Activated naive CD4-positive, alpha-beta T cell treated with Interleukin-2 at 50 U/mL for 16 hours (primary cell): Measurements from ENCODE around the gene GNMT.
"Not testable (repeated sequence)": the region's sequence is repeated elsewhere in the genome, so short reads cannot be mapped to it uniquely, and the experiment has no call there.

ENCODE experiments used
- DNase-seq: peaks from one replicate; pipeline ENCODE4 v3.0.0-alpha.2; 2020

Gene GNMT

DNA sequence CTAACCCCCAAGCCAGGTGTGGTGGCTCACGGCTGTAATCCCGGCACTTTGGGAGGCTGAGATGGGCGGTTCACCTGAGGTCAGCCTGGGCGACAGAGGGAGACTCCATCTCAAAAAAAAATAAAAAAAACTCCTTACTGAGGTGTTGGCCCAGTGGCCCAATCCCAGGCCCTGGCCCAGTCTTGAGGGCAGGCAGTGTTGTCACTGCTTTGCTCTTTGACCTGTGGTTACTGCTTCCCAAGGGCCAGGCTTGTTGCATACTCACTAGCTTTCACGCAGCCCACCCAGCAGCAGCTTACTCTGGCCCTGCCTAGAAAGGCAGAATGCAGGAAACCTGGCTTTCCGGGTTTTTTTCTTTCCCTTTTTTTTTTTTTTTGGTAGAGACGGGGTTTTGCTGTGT lies 18.1 kb upstream of the GNMT start:
- DNase-seq, result no peak

DNA sequence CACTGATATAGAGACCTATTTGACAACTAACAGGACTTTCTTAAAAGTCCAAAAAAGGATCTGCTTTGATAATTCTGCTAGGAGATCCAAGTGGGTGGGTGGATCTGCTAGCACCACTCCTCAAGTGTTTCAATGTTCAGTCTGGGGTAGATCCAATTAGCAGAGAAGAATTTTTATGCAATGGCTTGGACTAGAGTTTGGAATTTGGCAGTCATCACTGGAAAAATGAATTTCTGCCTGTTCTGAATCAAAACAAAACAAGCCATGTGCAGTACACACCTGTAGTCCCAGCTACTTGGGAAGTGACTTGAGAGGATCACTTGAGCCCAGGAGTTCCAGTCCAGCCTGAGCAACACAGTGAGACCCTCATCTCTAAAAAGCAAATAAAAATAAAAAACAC lies 12.6 kb upstream of the GNMT start:
- no peak for DNase-seq

DNA sequence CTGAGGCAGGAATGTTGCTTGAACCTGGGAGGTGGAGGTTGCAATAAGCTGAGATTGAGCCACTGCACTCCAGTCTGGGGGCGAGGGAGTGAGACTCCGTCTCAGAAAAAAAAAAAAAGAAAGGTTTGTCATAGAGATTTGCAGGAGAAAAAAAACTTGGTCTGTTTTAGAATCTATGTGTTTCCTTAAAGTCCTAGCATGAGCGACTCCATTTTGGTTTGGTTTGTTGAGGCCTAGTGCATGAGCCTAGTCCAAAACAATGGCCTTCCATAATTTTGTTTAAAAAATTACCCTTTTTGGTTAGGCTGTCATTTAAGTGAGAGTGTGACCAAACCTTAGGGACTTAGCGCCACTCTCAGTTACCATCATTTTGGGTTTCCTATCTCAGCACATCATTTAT lies 8.2 kb upstream of the GNMT start:
- DNase-seq, result no peak

DNA sequence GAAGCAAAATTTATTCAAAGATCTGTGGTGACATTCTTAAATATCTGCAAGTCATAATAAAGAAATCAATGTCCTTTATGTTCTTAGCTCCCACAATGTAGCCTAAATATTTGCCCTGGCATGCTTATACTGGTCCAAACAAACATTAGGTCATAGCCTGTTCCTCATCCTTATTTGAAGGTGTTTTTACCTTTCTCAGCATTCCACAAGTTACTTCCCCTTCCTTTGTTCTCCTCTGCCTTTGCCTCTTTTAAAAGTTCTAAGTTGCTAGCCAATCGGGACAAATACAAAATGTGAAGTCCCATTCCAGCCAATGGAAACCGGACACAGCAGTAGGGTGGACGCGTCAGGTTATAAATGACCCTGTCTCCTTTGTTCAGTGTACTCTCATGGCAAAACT lies 6.1 kb upstream of the GNMT start:
- not testable (repeated sequence) for DNase-seq

DNA sequence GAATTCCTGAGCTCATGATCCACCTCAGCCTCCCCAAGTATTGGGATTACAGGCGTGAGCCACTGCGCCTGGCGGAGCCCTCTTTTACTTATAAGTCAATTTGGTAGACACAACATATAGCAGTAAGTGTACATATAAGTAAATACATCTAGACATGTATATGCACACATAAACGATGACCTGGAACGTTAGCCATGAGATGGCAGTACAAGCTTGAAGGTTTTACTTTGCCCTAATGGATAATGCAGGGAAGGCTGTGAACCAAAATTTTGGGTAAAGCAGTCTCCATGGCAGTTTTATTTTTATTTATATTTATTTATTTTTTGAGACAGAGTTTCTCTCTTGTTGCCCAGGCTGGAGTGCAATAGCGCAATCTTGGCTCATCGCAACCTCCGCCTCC lies 2.4 kb upstream of the GNMT start:
- DNase-seq, result no peak

DNA sequence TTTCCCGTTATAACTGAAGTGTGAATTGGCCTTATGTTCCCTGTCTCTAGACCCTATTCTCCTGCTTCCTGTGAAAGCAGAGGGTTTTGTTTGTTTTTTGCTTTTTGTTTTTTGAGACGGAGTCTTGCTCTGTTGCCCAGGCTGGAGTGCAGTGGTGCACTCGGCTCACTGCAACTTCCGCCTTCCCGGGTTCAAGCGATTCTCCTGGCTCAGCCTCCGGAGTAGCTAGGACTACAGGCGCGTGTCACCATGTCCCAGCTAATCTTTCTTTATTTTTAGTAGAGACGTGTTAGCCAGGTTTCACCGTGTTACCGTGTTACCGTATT lies 674 bp upstream of the GNMT start:
- DNase-seq, result no peak

DNA sequence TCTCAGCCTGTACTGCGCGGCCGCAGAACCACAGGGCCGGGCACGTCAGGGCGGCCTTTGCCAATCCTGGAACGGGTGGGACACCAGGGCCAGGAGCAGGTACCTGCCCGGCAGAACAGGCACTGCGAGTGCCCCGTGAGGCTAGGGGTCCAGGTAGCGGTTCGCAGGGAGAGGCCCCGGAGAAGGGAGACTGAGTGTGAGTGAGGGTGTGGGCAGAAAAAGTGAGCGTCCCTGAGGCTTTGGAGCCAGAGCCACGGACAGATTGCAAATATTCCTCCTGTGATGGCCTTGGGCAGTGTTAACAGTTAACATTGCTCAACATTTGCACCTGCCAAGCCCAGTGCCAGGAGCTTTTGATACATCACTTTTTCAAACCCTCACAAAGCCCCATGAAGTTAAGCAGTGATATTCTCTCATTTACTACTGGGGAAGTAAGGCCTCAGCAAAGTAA lies 491 bp downstream of the GNMT start:
- DNase-seq, result no peak

DNA sequence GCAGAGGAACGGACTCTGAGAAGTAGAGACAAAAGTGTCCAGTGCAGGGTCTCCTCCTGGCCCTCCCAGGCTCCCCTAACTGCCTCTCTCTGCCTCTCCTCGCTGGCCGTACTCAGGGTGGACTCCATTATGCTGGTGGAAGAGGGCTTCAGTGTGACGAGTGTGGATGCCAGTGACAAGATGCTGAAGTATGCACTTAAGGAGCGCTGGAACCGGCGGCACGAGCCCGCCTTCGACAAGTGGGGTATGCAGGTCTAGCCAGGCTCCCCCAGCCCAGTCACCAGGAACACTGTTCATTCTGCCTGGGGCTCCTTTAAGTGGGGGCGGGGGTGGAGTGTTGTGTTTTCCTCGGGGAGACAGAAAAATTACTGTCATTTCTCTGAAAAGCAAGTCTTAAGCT lies 1.5 kb downstream of the GNMT start:
- no peak for DNase-seq

DNA sequence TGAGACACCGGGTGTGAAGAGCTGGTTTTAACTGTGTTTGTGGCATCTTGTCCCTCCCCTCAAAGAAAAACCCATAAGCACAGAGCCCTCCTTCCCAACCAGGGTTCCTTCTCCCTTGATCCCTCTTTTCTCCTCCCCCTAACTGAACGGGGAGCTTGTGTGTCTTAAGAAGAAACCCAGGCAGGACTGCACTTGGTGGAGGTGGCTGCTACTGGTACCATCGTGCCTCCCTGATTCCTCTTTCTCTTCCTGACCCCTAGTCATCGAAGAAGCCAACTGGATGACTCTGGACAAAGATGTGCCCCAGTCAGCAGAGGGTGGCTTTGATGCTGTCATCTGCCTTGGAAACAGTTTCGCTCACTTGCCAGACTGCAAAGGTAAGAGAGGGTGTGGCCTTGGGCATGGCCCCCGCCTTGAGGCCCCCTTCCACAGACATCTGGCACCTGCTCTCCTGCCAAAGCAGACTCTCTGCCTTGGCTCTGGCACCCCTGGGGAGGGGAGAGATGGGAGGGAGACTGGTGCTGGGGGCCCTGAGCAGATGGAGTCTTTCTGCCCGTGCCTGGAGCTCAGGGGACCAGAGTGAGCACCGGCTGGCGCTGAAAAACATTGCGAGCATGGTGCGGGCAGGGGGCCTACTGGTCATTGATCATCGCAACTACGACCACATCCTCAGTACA lies 2.1 kb downstream of the GNMT start:
- DNase-seq, result no peak

DNA sequence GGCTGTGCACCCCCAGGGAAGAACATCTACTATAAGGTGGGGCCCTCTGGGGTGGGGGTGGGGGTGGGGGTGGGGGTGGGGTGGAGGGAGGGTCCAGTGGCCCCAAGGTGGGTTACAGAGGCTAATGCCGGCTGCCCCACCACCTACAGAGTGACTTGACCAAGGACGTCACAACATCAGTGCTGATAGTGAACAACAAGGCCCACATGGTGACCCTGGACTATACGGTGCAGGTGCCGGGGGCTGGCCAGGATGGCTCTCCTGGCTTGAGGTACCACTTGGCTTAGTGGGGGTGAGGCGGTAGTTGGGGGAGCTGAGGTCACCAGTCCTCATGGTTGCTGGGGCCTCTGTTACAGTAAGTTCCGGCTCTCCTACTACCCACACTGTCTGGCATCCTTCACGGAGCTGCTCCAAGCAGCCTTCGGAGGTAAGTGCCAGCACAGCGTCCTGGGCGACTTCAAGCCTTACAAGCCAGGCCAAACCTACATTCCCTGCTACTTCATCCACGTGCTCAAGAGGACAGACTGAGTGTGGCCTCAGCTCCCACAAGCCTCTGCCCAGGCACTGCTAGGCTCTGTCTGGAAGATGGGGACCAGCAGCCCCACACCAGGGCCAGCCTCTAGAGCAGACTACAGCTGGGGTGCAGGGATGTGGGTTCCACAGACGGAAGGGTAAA lies 2.8 kb downstream of the GNMT start:
- DNase-seq, result no peak

DNA sequence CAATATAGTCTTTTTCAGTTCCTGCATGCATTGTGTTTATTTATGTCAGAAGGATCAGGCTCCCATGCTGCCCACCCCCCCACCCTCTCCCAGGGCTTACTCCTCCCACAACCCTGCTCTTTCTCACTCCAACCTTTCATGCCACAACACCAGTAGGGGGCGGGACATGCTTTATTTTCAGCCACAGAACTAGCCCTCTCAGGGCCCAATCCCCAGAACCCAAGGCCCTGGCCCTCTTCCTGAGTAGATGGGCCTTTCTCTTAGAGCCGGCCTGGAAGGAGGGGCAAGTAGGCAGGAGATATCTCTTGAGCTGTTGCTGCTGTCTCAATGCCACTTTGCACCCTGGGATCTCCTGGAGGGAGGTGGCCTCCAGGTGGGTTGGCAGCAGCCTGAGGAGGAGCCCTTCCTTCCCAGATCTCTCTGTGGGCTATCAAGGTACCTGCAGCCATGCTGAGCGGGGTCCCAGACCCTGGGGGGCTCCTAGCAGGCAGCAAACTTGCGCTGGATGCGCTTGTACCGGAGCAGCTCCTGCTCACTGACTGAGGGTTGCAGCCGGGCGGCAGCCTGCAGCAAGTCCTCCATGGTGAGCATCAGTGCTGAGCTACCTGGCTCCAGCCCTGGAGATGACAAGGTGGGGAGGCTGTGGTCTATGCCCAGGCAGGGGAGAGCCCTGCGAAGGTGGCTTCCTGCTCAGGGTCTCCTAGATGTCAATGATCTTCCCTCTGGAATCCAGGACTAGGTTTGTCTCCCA lies 3.5 kb downstream of the GNMT start:
- peak; percentile 32 for DNase-seq

DNA sequence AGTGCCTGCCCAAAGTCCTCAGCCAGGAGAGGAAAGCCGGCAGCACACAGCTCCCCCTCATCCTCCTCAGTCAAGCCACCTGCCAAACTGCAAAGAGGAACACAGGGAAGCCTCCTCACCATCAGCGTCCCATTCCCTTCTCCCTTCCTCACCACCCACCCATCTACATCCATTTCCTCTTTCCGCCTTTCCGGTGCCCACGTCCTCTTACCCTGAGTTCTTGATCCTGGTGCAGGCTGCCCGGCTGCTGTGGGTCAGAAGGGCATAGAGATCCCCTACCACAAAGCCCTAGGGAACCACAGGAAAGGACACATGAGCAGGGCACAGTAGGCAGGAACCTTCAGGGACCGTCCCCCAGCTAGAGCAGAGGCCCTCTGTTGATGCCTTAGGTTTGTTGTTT lies 6.0 kb downstream of the GNMT start:
- DNase-seq, result no peak

DNA sequence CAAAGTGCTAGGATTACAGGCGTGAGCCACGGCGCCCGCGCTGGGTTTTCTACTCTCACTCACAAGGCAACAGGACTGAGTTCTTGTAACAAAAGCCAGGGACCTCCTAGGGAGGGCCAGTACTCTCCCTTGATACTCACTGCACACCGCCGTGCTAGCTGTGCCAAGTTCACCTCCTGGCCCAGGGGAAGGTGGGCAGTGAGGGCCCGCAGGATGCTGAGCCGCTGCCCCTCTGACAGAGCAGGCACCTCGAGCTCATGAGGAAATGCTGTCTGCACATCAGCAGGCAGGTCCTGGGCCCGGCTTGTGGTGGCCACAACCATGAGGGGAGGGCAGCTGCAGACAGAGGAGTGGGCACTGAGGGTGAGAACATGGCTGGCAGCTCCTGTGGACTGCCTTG lies 6.7 kb downstream of the GNMT start:
- no peak for DNase-seq

DNA sequence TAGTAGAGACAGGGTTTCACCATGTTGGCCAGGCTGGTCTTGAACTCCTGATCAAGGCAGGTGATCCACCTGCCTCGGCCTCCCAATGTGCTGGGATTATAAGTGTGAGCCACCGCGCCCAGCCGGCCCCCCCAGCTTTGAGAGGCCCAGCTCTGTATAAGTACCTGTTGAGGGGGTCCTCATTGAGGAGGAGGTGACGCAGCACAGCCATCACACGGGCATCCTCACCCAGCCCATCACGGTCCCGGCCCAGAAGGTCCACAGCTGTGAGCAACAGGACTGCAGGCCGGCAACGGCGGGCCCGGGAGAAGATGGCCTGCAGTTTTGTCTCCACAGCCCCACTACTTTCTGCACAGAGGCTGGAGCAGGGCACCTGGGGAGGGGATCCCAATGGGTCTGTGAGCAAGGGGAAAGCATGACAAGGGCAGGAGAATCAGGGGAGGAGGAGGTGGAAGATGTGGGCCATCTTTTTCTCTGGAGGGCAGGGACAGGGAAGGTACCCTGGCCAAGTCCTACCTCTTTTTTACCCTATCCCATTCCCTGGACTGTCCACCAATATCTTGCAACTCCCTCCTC lies 7.7 kb downstream of the GNMT start:
- no peak for DNase-seq

DNA sequence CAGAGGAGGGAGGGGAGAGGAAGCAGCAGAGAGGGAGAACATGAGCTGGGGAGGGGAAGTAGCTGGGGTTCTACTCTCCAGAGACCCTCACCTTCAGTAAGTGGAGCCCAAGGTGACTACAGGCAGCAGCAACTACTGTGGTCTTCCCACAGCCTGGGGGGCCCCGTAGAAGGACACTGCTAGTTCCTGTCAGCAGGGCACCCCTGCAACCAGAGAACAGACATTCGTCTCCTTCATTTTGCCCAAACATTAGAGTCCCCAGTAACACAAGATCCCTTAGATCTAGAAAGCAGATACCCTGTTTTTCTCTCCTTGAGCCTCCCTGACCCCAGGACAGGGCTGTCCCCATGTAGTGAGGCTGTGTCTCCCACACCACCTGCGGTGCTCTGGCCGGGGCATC lies 8.2 kb downstream of the GNMT start:
- no peak for DNase-seq

DNA sequence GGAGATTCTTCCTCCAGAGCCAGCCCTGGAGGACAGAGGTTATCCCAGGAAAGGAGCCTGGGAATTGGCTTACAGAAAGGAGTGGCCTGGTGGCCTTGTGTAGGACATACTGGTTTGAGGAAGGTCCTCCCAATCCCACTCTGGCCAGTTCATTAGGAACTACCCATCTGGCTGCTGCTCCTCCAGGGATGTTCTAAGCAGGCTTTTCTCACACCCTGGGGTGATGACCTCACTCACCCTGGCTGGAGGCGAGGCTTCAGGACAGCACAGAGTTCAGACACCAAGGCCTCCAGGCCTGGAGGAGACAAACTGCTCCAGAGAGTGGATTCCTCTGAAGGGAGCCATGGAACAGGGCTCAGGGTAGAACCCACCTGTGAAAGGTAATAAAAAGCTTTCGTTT lies 8.9 kb downstream of the GNMT start:
- no peak for DNase-seq

DNA sequence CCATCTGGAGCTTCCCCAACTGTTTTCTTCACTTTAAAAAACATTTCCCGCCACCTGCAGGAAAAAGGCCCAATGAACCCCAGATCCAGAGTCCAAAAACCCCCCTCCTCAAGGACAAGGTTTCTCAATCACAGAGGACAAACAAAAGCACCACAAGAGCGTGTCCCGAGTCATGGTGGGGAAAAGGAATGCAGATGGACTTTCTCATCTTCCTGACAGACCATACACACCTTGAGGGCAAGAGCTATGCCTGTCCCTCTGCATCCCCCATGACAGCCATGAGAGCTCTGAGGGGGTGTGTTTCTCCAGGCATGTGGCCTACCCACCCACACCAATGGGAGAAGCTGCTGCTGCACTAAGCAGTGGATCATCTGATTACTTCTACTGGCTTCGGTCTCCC lies 9.4 kb downstream of the GNMT start:
- DNase-seq, result no peak

DNA sequence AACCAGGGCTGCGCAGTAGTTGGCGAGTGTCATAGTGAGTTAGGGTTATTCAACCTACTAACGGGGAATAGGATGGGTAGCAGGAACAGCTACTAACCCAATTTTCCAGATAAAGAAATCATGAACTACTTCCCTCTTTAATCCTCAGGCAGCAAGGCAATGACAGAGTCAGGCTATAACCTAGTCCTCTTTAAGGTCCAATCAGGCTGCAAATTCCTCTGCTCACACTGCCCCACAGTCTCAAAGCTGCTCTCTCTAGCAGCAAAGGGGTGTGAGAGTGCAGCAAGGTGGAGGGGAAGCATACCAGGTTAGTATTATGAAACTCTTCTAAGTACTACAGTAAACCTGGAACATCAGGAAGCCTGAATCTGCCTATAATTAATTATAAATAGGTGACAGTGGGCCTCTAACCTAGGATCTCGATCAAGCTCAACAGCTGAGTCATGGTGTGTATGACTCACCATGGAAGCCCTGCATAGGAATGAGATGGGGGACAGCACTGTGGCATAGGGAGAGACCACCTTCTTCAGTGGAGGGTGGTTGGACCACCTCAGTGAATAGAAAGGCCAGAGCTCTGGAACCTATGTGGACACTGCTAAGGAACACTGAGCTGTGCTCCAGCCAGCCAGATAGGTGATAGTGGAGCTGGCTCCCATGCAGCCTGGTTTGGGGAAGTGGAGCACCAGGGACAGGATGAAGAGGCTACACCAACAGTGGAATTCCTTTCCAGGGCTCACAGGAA lies 10.5 kb downstream of the GNMT start:
- no peak for DNase-seq

DNA sequence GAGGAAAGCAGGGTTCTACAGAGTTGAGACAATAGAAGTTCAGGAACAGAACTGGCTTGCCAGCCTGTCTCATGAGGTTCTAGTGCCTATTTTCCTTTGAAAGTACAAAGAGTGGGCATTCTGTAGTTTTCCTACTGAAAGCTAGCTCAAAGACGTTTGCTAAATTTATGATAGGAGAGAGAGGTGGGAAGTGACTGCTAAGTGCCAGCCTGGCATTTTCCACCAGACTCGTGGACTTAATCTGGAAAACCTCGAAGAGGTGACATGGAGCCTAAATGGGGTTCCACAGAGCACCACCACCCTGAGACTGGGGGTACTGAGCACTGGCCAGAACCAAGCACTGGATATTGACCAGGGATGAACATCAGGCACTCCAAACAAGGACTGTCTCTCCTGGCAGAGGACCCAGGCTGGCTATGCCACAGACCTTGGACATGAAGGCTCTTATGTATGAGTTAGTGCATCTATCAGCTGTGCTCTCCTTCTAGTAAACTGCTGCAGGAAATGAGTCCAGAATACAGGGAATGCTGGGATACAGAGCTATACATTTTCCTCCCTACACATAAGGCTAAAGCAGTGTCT lies 11.3 kb downstream of the GNMT start:
- DNase-seq, result no peak

DNA sequence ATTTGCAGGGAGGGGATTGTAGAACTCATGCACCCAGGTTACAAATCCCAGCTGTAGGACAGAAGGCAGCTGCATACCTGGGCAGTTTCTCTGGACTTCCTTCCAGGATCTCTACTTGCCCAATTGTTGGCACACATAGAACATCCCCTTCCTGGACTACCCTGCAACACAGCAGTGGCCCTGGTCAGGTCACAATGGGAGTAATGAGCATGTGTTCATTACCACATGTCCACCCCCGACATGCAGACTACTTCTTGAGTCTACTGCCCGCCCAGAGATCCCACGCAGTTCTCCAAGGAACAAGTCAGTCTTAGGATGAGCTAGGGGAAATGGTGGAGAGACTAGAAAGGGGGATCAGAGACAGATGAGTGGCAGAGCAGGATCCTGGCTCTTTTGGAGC lies 13.4 kb downstream of the GNMT start:
- no peak for DNase-seq

DNA sequence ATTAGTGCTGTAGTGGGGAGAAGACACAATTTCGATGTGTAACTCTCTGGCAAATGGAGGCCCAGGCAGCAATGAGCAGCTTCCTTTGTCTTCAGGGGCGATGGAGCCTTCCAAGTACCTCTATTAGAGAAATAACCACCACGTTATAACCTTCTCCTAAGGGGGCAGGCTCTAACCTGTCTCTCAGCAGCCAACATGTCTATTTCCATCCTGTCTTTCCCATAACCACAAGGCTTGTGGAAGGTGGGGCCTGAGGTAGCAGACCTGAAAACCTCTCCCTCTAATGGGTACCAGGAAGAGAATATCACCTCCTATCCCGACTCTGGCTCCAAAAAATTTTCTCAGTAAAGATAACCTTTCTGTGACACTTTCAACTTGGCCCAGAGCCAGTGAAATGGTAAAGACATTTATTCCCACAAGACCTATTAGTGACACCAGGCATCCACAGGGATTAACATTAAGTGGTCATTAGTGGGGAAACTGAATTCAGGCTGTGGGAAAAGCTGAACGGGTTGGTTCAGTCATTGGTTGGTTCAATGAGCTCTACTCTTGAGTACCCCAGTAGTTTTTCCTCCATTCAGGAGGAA lies 14.5 kb downstream of the GNMT start:
- no peak for DNase-seq

DNA sequence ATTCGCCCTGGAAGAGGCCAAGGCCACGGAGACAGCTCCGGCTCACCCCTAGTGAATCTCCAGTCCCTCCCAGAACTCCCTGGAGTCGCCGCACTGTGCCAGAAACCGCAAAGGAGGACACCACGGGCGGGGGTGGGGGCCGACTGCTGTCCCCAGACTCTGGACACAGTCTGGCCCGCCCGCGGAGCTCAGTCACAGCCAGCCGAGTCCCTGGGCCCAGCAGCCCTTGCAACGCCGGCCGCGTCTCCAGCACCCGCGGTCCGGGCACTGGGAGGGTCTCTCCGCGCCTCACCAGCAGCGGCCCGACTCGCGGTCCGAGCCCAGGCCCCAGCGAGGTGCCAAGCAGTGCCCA lies 17.9 kb downstream of the GNMT start:
- DNase-seq, result peak; percentile 22
